Natural killer cell (primary cell): Measurements from ENCODE around the gene TMEM178A. TPM values are rescaled to one million over a fixed set of nuclear protein-coding genes. Genes with fewer than 3 reads are reported as not detected.

Experiments
- ATAC-seq, 3 donors: fragments of 150-1000 bp in 2 of 3; fragments of 200-7000 bp in 1 of 3; cut with Tn5 transposase; 1 replicate in 1 of 3; 2 replicates in 2 of 3; pipeline ENCODE4 v1.10.0; 2021; ENCODE audit warnings: mild to moderate bottlenecking in 2 of 3, moderate library complexity in 2 of 3
- DNase-seq, 2 donors: peaks; one replicate each; pipeline versions ENCODE4 v3.0.0 to v3.0.0-alpha.2; 2013 to 2021; ENCODE audit warnings: mixed read lengths in 1 of 2
- H3K27ac ChIP-seq: one replicate; pipeline ENCODE4 v1.5.1; 2013; ENCODE audit warnings: mild to moderate bottlenecking, low read length
- H3K27me3 ChIP-seq: one replicate; pipeline ENCODE4 v1.6.1; 2013; ENCODE audit warnings: low read length; ENCODE audit not compliant: control insufficient read depth, insufficient read depth
- H3K36me3 ChIP-seq: one replicate; pipeline ENCODE4 v1.6.1; 2013; ENCODE audit warnings: low read length; ENCODE audit not compliant: control insufficient read depth, insufficient read depth
- H3K4me1 ChIP-seq: one replicate; pipeline ENCODE4 v1.6.1; 2013; ENCODE audit warnings: low read length; ENCODE audit not compliant: control insufficient read depth, insufficient read depth
- H3K4me3 ChIP-seq: one replicate; pipeline ENCODE4 v1.5.1; 2013; ENCODE audit warnings: low read length
- H3K9me3 ChIP-seq: one replicate; pipeline ENCODE4 v1.6.1; 2013; ENCODE audit warnings: low read length; ENCODE audit not compliant: control insufficient read depth, insufficient read depth
- H3K27ac Mint-ChIP-seq, 2 donors: one replicate each; pipeline ENCODE4 v1.8.0; 2022; ENCODE audit warnings: mild to moderate bottlenecking in 2 of 2, mixed read lengths in 2 of 2, moderate library complexity in 1 of 2
- H3K27me3 Mint-ChIP-seq, 2 donors: one replicate each; pipeline ENCODE4 v1.8.0; 2022; ENCODE audit warnings: low read depth in 2 of 2, mixed read lengths in 2 of 2
- H3K36me3 Mint-ChIP-seq: one replicate; pipeline ENCODE4 v1.8.0; 2022; ENCODE audit warnings: mixed read lengths
- H3K4me1 Mint-ChIP-seq, 2 donors: one replicate each; pipeline ENCODE4 v1.8.0; 2022; ENCODE audit warnings: mixed read lengths in 2 of 2
- H3K4me3 Mint-ChIP-seq: one replicate; pipeline ENCODE4 v1.8.0; 2022; ENCODE audit warnings: mild to moderate bottlenecking, moderate library complexity, mixed read lengths
- H3K9me3 Mint-ChIP-seq, 2 donors: one replicate each; pipeline ENCODE4 v1.8.0; 2022; ENCODE audit warnings: mixed read lengths in 2 of 2
- WGBS: methylation state at CpG from one replicate; pipeline ENCODE4 v1.1.7; 2013; ENCODE audit warnings: missing lambda C conversion rate; ENCODE audit not compliant: insufficient coverage; 5-methylcytosine and 5-hydroxymethylcytosine counted together
- intact Hi-C: fragments of 100-400 bp; cut with micrococcal nuclease; formaldehyde crosslinking; loops from one replicate; pipeline ENCODE4 v1.14.2; 2022
- total RNA-seq, 4 donors: library from RNA; stranded (reverse); fragments of 120-200 nt in 1 of 4; gene quantifications; one replicate each; pipeline versions ENCODE4 v1.2.3 to v1.2.4, GENCODE V29; 2013 to 2022
- TF ChIP-seq, protein P1 (sequence below): fragments of 200-600 bp; IDR thresholded peaks from one replicate; pipeline ENCODE4 v1.8.0; 2022; ENCODE audit warnings: antibody characterized with exemption

Gene TMEM178A
- total RNA-seq = under 1 TPM in 1 of 3 donors, not detected in 2; 0.21 TPM
- total RNA-seq (2013) = 0.29 TPM

DNA sequence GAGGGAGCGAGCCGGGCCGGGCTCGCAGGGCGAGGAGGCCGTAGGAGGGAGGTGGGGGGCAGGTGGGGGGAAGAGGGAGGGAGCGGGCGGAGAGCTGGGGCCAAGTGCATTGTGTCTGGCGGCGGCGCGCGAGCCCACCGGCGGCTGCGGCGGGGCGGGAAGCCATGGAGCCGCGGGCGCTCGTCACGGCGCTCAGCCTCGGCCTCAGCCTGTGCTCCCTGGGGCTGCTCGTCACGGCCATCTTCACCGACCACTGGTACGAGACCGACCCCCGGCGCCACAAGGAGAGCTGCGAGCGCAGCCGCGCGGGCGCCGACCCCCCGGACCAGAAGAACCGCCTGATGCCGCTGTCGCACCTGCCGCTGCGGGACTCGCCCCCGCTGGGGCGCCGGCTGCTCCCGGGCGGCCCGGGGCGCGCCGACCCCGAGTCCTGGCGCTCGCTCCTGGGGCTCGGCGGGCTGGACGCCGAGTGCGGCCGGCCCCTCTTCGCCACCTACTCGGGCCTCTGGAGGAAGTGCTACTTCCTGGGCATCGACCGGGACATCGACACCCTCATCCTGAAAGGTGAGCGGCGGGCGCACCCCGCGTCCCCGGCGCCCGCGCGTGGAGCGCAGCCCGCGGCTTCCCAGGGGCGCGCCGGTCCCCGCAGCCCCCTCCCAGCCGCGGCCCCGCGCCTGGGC lies at the start of gene TMEM178A:
Gene TMEM178A, plus strand, starts transcription at position 107 of the 680 bp plus-strand sequence. Its CDS starts 58 bp downstream, at position 165.
- Mint-ChIP-seq H3K9me3 (no peaks in the 10 kb centered on the region), H3K4me3 (peak within 1 kb of the TSS; percentile 18), H3K27me3 (peaks cover 56 to 79% of the 10 kb centered on the region in 2 donors), H3K4me1 (peaks cover 5 to 12% of the 10 kb centered on the region in 2 donors), H3K36me3 (peaks cover 7% of the 10 kb centered on the region), H3K27ac (no peak within 1 kb of the TSS)
- Histone ChIP-seq H3K36me3 (no peaks in the 10 kb centered on the region), H3K27me3 (peaks cover 20% of the 10 kb centered on the region), H3K4me3 (no peak within 1 kb of the TSS), H3K27ac (no peak within 1 kb of the TSS), H3K9me3 (no peaks in the 10 kb centered on the region), H3K4me1 (peaks cover 4% of the 10 kb centered on the region)
- WGBS = 1% methylated on average over 90 of the region's 90 CpGs
- TF ChIP-seq, protein P1, sequence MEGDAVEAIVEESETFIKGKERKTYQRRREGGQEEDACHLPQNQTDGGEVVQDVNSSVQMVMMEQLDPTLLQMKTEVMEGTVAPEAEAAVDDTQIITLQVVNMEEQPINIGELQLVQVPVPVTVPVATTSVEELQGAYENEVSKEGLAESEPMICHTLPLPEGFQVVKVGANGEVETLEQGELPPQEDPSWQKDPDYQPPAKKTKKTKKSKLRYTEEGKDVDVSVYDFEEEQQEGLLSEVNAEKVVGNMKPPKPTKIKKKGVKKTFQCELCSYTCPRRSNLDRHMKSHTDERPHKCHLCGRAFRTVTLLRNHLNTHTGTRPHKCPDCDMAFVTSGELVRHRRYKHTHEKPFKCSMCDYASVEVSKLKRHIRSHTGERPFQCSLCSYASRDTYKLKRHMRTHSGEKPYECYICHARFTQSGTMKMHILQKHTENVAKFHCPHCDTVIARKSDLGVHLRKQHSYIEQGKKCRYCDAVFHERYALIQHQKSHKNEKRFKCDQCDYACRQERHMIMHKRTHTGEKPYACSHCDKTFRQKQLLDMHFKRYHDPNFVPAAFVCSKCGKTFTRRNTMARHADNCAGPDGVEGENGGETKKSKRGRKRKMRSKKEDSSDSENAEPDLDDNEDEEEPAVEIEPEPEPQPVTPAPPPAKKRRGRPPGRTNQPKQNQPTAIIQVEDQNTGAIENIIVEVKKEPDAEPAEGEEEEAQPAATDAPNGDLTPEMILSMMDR = no peak
- DNase-seq = no peak
- intact Hi-C loops = no loop called here
- ATAC-seq = no peak

DNA sequence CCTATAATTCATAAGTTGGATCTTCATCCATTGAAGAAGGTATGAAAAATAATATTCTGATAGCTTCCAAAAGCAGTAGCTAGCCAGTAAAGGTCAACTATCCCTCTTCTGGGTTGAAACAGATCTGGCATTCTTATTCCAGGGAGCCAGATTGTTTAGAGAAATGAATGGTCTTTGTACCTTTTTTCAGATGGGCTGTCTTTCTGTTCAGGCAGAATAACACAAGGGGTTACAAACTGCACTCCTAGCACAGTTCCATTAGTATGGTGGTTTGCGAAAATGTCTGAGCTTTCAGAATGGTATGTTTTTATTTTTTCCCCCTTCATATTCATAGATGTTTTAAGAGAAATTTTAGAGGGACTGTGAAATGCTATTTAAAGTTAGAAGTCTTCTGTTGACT lies 47.5 kb upstream of the TMEM178A start:
- Mint-ChIP-seq H3K9me3 (peaks cover 0 to 2% of the 10 kb centered on the region in 2 donors), H3K36me3 (no peaks in the 10 kb centered on the region), H3K4me3 (no peak overlapping the region), H3K27ac (no peak overlapping the region), H3K4me1 (peaks cover 6 to 8% of the 10 kb centered on the region in 2 donors), H3K27me3 (peaks cover 5 to 7% of the 10 kb centered on the region in 2 donors)
- no peak for ATAC-seq
- H3K4me1 ChIP-seq = no peaks in the 10 kb centered on the region
- no peaks in the 10 kb centered on the region for H3K27me3 ChIP-seq
- intact Hi-C loops = no loop called here
- H3K9me3 ChIP-seq = no peaks in the 10 kb centered on the region
- H3K36me3 ChIP-seq = no peaks in the 10 kb centered on the region
- no peak overlapping the region for H3K4me3 ChIP-seq
- WGBS = no CpG with 5 or more reads among the region's 1 CpG
- no peak for DNase-seq
- H3K27ac ChIP-seq = no peak overlapping the region
- TF ChIP-seq, protein P1 = no peak

DNA sequence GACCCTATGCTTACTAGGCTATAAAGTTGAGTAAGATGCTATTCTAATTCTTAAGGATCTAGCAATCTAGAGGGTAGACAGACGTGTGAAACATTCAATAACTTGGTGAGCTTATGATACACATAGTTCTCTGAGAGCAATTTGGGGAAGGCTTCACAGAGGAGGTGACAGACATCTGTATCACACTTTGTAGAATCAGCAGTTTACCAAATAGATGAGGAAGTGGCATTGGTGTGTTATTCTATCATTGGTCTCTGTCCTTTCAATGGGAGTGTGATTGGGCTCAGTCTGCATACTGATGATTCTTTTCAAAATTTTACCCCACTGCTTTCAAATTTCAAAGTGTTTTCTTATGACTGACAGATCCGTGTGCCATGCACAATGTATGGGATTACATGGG lies 47.0 kb upstream of the TMEM178A start:
- Mint-ChIP-seq H3K27ac (no peak overlapping the region), H3K4me1 (peaks cover 6 to 8% of the 10 kb centered on the region in 2 donors), H3K27me3 (peaks cover 5 to 7% of the 10 kb centered on the region in 2 donors), H3K4me3 (no peak overlapping the region), H3K36me3 (no peaks in the 10 kb centered on the region), H3K9me3 (peaks cover 0 to 2% of the 10 kb centered on the region in 2 donors)
- Histone ChIP-seq H3K27me3 (no peaks in the 10 kb centered on the region), H3K36me3 (no peaks in the 10 kb centered on the region), H3K27ac (no peak overlapping the region), H3K4me3 (no peak overlapping the region), H3K9me3 (no peaks in the 10 kb centered on the region), H3K4me1 (no peaks in the 10 kb centered on the region)
- DNase-seq (no peak), ATAC-seq (no peak)
- 61% methylated on average over 2 of the region's 2 CpGs for WGBS
- intact Hi-C loops = no loop called here
- TF ChIP-seq, protein P1 = no peak

DNA sequence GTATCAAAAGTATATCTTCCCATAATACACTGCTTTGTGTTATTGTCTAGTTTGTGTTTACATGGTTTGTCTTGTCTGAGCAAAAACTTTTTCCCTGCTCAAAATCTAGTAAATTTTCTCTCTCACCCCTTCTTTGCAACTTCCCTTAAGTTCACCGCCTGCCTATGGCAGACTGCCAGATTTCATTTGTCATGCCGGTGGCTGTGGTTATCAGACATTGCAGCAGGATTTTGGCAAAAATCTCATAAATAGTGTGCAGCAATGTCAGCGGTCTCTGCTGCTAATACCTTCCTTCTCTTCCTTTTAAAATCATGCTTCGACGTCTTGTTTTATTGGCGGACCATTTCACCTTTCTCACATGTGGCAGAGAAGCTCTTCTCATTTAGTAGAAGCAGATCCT lies 45.6 kb upstream of the TMEM178A start:
- peak in 1 of 2 donors; percentile 31 for DNase-seq
- H3K27me3 Mint-ChIP-seq = peaks cover 3 to 7% of the 10 kb centered on the region in 2 donors
- H3K4me3 ChIP-seq = no peak overlapping the region
- TF ChIP-seq, protein P1 = no peak
- H3K27ac ChIP-seq = no peak overlapping the region
- ATAC-seq = no peak
- no peaks in the 10 kb centered on the region for H3K27me3 ChIP-seq
- no peaks in the 10 kb centered on the region for H3K36me3 ChIP-seq
- H3K36me3 Mint-ChIP-seq = no peaks in the 10 kb centered on the region
- intact Hi-C loops = no loop called here
- no peaks in the 10 kb centered on the region for H3K9me3 ChIP-seq
- no peak overlapping the region for H3K4me3 Mint-ChIP-seq
- no peaks in the 10 kb centered on the region for H3K9me3 Mint-ChIP-seq
- 3% methylated on average over 6 of the region's 6 CpGs for WGBS
- no peak overlapping the region for H3K27ac Mint-ChIP-seq
- H3K4me1 ChIP-seq = no peaks in the 10 kb centered on the region
- peaks cover 6 to 8% of the 10 kb centered on the region in 2 donors for H3K4me1 Mint-ChIP-seq
